HL-60 (cell line): ENCODE measurements around the gene TTC32.

Source experiments
- DNase-seq, 2 experiments: peaks; one replicate each; pipeline ENCODE4 v3.0.0-alpha.2; 2010 to 2020; ENCODE audit warnings: low read depth in 1 of 2, low spot score in 1 of 2
- H3K27ac ChIP-seq: fragments of 250-450 bp; sonication (Bioruptor Pico); replicated peaks from 2 replicates; pipeline ENCODE4 v1.5.1; 2020; ENCODE audit warnings: mild to moderate bottlenecking, moderate library complexity
- H3K27me3 ChIP-seq: fragments of 250-450 bp; sonication (Bioruptor Pico); 2 replicates; pipeline ENCODE4 v1.5.1; 2021; ENCODE audit warnings: mild to moderate bottlenecking, moderate library complexity; ENCODE audit not compliant: insufficient read depth, poor library complexity, severe bottlenecking
- H3K4me3 ChIP-seq: replicated peaks from 2 replicates; pipeline ENCODE4 v1.5.1; 2011; ENCODE audit warnings: mild to moderate bottlenecking, control low read depth, low read length; ENCODE audit not compliant: insufficient read depth
- GABPA ChIP-seq: IDR thresholded peaks from 2 replicates; pipeline ENCODE4 v1.6.1; 2012; ENCODE audit warnings: low read depth
- POLR2AphosphoS5 ChIP-seq: IDR thresholded peaks from 2 replicates; pipeline ENCODE4 v1.6.1; 2012; ENCODE audit warnings: low read depth
- SPI1 ChIP-seq: IDR thresholded peaks from 2 replicates; pipeline ENCODE4 v1.6.1; 2012; ENCODE audit warnings: low read depth, mild to moderate bottlenecking, borderline replicate concordance
- long read RNA-seq: library from polyadenylated mRNA; unstranded; transcript quantifications from one replicate; pipeline ENCODE4 v2.0.0, GENCODE V29; 2020
- TF ChIP-seq, protein P1 (sequence below): IDR thresholded peaks from 2 replicates; pipeline ENCODE4 v1.6.1; 2012; ENCODE audit warnings: low read depth; ENCODE audit not compliant: insufficient replicate concordance
- TF ChIP-seq, protein P2 (sequence below): IDR thresholded peaks from one replicate; pipeline ENCODE4 v1.5.1; 2011; ENCODE audit warnings: low read length, control low read depth, inconsistent platforms; ENCODE audit not compliant: insufficient read depth

The TTC32 gene
- long read RNA-seq, transcript TTC32-204 (2 exons, 710 nt), result major isoform, 5 of 23 reads
- long read RNA-seq, partial matches to known transcripts, result 0 of 23 reads
- long read RNA-seq, other reads (novel, unspliced or antisense), result 18 of 23 reads

DNA sequence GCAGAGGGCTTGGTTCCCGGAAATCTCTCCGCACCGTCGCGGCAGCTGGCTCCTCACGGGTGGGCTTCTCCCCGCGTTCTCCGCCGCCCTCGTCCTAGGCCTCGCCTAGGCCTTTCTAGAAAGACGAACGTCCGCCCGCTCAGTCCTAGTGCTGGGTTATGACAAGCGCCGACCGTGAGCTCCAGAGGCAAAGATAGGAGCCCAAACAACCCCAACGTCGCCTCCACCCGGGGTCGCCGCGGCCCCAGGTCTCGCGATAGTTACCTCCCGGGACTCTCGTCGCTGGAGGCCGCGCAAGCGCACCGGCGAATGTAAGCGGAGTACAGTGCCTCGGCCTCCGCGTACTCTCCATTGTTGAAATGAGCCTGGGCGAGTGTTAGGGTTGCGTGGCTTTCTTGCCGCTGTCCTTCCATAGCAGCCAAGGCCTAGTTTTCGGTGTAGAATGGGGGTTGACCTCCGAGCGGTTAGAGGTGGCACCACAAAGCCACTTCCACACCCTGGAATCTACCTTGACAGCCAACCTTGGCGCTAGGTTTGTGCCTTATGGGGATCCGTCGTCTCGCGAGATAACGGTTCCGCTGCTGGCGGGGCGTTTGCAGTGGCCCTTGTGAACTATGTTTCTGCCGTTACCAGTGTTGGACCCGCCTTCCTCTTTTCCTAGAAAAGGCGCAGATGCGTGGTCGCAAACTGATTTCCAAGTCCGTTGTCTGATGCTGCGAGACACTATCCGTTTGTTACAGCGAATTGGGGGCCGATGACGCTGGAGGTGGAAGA, at the start of gene TTC32:
TTC32 (minus strand) TSS at position 542 of the 774 bp plus-strand sequence; CDS start at position 413, 129 bp downstream.
- Histone ChIP-seq H3K27me3 (no peaks in the 10 kb centered on the region), H3K27ac (peak within 1 kb of the TSS; percentile 99), H3K4me3 (peak within 1 kb of the TSS; percentile 83)
- peak; percentile 87 to 96 for DNase-seq
- TF ChIP-seq, protein P1, sequence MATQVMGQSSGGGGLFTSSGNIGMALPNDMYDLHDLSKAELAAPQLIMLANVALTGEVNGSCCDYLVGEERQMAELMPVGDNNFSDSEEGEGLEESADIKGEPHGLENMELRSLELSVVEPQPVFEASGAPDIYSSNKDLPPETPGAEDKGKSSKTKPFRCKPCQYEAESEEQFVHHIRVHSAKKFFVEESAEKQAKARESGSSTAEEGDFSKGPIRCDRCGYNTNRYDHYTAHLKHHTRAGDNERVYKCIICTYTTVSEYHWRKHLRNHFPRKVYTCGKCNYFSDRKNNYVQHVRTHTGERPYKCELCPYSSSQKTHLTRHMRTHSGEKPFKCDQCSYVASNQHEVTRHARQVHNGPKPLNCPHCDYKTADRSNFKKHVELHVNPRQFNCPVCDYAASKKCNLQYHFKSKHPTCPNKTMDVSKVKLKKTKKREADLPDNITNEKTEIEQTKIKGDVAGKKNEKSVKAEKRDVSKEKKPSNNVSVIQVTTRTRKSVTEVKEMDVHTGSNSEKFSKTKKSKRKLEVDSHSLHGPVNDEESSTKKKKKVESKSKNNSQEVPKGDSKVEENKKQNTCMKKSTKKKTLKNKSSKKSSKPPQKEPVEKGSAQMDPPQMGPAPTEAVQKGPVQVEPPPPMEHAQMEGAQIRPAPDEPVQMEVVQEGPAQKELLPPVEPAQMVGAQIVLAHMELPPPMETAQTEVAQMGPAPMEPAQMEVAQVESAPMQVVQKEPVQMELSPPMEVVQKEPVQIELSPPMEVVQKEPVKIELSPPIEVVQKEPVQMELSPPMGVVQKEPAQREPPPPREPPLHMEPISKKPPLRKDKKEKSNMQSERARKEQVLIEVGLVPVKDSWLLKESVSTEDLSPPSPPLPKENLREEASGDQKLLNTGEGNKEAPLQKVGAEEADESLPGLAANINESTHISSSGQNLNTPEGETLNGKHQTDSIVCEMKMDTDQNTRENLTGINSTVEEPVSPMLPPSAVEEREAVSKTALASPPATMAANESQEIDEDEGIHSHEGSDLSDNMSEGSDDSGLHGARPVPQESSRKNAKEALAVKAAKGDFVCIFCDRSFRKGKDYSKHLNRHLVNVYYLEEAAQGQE, result peak; percentile 17
- TF ChIP-seq, protein P2, sequence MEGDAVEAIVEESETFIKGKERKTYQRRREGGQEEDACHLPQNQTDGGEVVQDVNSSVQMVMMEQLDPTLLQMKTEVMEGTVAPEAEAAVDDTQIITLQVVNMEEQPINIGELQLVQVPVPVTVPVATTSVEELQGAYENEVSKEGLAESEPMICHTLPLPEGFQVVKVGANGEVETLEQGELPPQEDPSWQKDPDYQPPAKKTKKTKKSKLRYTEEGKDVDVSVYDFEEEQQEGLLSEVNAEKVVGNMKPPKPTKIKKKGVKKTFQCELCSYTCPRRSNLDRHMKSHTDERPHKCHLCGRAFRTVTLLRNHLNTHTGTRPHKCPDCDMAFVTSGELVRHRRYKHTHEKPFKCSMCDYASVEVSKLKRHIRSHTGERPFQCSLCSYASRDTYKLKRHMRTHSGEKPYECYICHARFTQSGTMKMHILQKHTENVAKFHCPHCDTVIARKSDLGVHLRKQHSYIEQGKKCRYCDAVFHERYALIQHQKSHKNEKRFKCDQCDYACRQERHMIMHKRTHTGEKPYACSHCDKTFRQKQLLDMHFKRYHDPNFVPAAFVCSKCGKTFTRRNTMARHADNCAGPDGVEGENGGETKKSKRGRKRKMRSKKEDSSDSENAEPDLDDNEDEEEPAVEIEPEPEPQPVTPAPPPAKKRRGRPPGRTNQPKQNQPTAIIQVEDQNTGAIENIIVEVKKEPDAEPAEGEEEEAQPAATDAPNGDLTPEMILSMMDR, result no peak
- TF ChIP-seq SPI1 (peak; percentile 88), POLR2AphosphoS5 (peak; percentile 91)

DNA sequence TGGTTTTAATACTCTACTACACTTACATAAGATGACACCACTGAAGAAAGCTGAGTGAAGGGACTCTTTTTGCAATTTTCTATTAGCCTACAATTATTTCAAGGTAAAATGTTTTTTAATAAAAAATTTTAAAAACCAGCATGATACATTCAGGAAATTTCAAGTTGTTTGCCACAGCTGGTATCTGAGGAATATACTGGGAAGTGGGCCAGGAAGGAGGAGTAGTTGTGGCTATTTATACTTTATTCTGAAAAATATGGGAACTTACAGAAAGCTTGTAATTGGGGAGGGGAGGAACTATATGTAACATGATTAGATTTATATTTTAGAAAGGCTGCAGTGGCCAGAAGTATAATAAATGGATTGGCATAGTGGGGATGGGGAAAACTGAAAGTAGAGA, 47.3 kb upstream of the TTC32 start:
- H3K27ac ChIP-seq, result no peak overlapping the region
- TF ChIP-seq, protein P2, result no peak
- TF ChIP-seq GABPA (no peak), SPI1 (no peak), POLR2AphosphoS5 (no peak)
- TF ChIP-seq, protein P1, result no peak
- H3K27me3 ChIP-seq, result no peaks in the 10 kb centered on the region
- H3K4me3 ChIP-seq, result no peak overlapping the region
- DNase-seq, result no peak

DNA sequence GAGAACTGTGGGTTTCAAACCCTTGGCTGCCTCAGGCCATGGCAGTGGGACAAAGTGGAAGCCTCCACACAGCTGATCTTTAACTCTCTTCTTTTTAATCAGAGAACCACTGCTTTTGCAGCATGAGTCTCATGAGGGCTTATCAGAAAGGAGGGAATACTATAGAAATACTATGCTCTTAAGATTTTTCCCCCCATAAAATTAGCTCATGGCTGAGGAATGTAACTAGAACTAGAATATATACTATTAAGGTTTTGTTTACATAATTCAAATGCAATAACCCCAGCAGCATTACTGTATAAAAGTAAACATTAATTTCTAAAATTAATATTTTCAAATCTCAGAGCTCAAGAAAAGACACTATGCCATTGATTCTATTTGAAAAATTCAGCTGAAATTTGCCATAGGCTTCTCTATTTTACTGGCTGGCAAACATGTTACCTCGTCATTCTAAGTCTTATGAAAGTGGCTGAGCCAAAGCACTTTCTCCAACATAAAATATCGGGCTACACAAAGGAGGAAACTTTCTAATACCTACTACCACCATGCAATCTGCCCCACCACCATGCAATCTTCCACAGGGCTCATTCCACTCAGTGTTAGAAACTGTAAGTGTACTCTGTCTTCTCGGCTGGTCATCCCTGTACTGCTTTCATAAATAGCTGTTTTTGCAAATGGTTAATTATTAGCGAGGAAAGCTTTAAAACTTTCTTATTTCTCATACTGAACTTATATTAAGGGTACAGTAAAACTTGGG, 45.6 kb upstream of the TTC32 start:
- DNase-seq, result no peak
- no peak for TF ChIP-seq POLR2AphosphoS5
- TF ChIP-seq, protein P1, result no peak
- no peak for TF ChIP-seq GABPA
- TF ChIP-seq, protein P2, result no peak
- Histone ChIP-seq H3K27me3 (no peaks in the 10 kb centered on the region), H3K4me3 (no peak overlapping the region), H3K27ac (no peak overlapping the region)
